Caco-2 (cell line): Measurements from ENCODE around the gene AHSA1. TPM values are rescaled to one million over a fixed set of nuclear protein-coding genes. Genes with fewer than 3 reads are reported as not detected.

Experiments used
- BruUV-seq: library from RNA; stranded (reverse); fragments of 400-500 nt; replicated peaks from 2 replicates; lab custom pipeline; 2021; lab: Mats Ljungman, UMichigan
- CTCF ChIA-PET: fragments of 300-600 bp; sonication (Branson Sonifier 250); formaldehyde crosslinking; loops from one replicate; lab custom pipeline; 2022; ENCODE audit warnings: antibody characterized with exemption; lab: Charles Lee
- POLR2A ChIA-PET: fragments of 300-600 bp; sonication (Branson Sonifier 250); formaldehyde crosslinking; loops from one replicate; lab custom pipeline; 2022; ENCODE audit warnings: antibody characterized with exemption; lab: Charles Lee
- DNase-seq, 2 experiments: peaks; one replicate each; pipeline versions ENCODE4 v3.0.0 to v3.0.0-alpha.2; 2020 to 2022
- H3K27me3 ChIP-seq: replicated peaks from 2 replicates; pipeline ENCODE4 v1.6.0; 2011; ENCODE audit warnings: low read length; ENCODE audit not compliant: control insufficient read depth, insufficient read depth
- H3K36me3 ChIP-seq: 2 replicates; pipeline ENCODE4 v1.5.1; 2011; ENCODE audit warnings: low read length; ENCODE audit not compliant: control insufficient read depth, insufficient read depth
- H3K4me1 ChIP-seq: fragments of 250-450 bp; sonication (Bioruptor Pico); 2 replicates; pipeline ENCODE4 v1.5.1; 2020; ENCODE audit warnings: mild to moderate bottlenecking
- H3K4me3 ChIP-seq: 2 replicates; pipeline ENCODE4 v1.5.1; 2011; ENCODE audit warnings: low read depth, mild to moderate bottlenecking, control low read depth, low read length
- H3K9me3 ChIP-seq: fragments of 250-450 bp; sonication (Bioruptor Pico); 2 replicates; pipeline ENCODE4 v1.5.1; 2020; ENCODE audit warnings: mild to moderate bottlenecking, moderate library complexity
- H3K27ac Mint-ChIP-seq: one replicate; pipeline ENCODE4 v1.8.0; 2022; ENCODE audit warnings: mixed read lengths; ENCODE audit not compliant: unreplicated experiment
- H3K27me3 Mint-ChIP-seq: one replicate; pipeline ENCODE4 v1.8.0; 2022; ENCODE audit warnings: mixed read lengths; ENCODE audit not compliant: insufficient read depth, unreplicated experiment
- H3K36me3 Mint-ChIP-seq: one replicate; pipeline ENCODE4 v1.8.0; 2022; ENCODE audit warnings: mild to moderate bottlenecking, mixed read lengths; ENCODE audit not compliant: insufficient read depth, unreplicated experiment
- H3K4me1 Mint-ChIP-seq: one replicate; pipeline ENCODE4 v1.8.0; 2022; ENCODE audit warnings: low read depth, mixed read lengths; ENCODE audit not compliant: unreplicated experiment
- H3K4me3 Mint-ChIP-seq: one replicate; pipeline ENCODE4 v1.8.0; 2022; ENCODE audit warnings: mild to moderate bottlenecking, moderate library complexity, mixed read lengths; ENCODE audit not compliant: unreplicated experiment
- H3K9me3 Mint-ChIP-seq: one replicate; pipeline ENCODE4 v1.8.0; 2022; ENCODE audit warnings: mixed read lengths; ENCODE audit not compliant: unreplicated experiment
- CTCF ChIP-seq, 2 experiments: fragments of 200-600 bp in 1 of 2; IDR thresholded peaks; 1 replicate in 1 of 2; 2 replicates in 1 of 2; pipeline versions ENCODE4 v1.5.1 to v1.8.0; 2011 to 2022; ENCODE audit warnings: antibody characterized with exemption in 1 of 2, control low read depth in 1 of 2, inconsistent platforms in 1 of 2, low read depth in 1 of 2, low read length in 1 of 2, mild to moderate bottlenecking in 1 of 2, moderate library complexity in 1 of 2; ENCODE audit not compliant: insufficient read depth in 1 of 2, severe bottlenecking in 1 of 2, unreplicated experiment in 1 of 2
- intact Hi-C: fragments of 100-400 bp; cut with micrococcal nuclease; formaldehyde crosslinking; loops from one replicate; pipeline ENCODE4 v1.10.0; 2022; ENCODE audit not compliant: unreplicated experiment
- total RNA-seq: library from RNA; stranded (reverse); gene quantifications from 2 replicates; pipeline ENCODE4 v1.2.3, GENCODE V29; 2022

Gene AHSA1
- total RNA-seq, 1 experiment from 2014 or later = 161 TPM

- CTCF ChIA-PET = interaction anchor here (0.6 kb wide), 1 partner anchor 43 kb away, joined by 3 read pairs; no protein-coding TSS in a partner anchor
- H3K4me3 Mint-ChIP-seq = no peak overlapping the region
- BruUV-seq = no TSS peak
- H3K4me1 Mint-ChIP-seq = peaks cover 8% of the 10 kb centered on the region
- no peaks in the 10 kb centered on the region for H3K9me3 Mint-ChIP-seq
- Histone ChIP-seq H3K27me3 (no peaks in the 10 kb centered on the region), H3K9me3 (no peaks in the 10 kb centered on the region), H3K36me3 (no peaks in the 10 kb centered on the region; the same call in 1 of the 2 replicates), H3K4me1 (0 out of 2 replicates have a peak, but pooled peaks cover 5% of the 10 kb centered on the region), H3K4me3 (no peak overlapping the region)
- no peak overlapping the region for H3K27ac Mint-ChIP-seq
- intact Hi-C loops = no loop called here
- POLR2A ChIA-PET = no interaction called here
- peaks cover 44% of the 10 kb centered on the region for H3K36me3 Mint-ChIP-seq
- TF ChIP-seq CTCF (IDR thresholded peaks at IDR 0.05; ENCODE audit: insufficient read depth in 1 of 2, low read depth in 1 of 2, low read length in 1 of 2, severe bottlenecking in 1 of 2, unreplicated experiment in 1 of 2) = no peak
- peak in 1 of 2 experiments; percentile 38 for DNase-seq
- H3K27me3 Mint-ChIP-seq = no peaks in the 10 kb centered on the region
These were observed 50.4 kb downstream of the AHSA1 start for GRCh38 chr14:77508249-77508648.

GRCh38 chr14:77508876-77509275, 51.0 kb downstream of the AHSA1 start:
- H3K4me3 ChIP-seq = no peak overlapping the region
- H3K36me3 Mint-ChIP-seq = peaks cover 48% of the 10 kb centered on the region
- DNase-seq = no peak
- CTCF ChIA-PET = no interaction called here
- H3K4me1 Mint-ChIP-seq = peaks cover 8% of the 10 kb centered on the region
- H3K9me3 ChIP-seq = no peaks in the 10 kb centered on the region
- intact Hi-C loops = no loop called here
- no peak overlapping the region for H3K27ac Mint-ChIP-seq
- H3K27me3 Mint-ChIP-seq = no peaks in the 10 kb centered on the region
- no peak overlapping the region for H3K4me3 Mint-ChIP-seq
- H3K9me3 Mint-ChIP-seq = no peaks in the 10 kb centered on the region
- TF ChIP-seq CTCF (IDR thresholded peaks at IDR 0.05; ENCODE audit: insufficient read depth in 1 of 2, low read depth in 1 of 2, low read length in 1 of 2, severe bottlenecking in 1 of 2, unreplicated experiment in 1 of 2) = no peak
- TSS peak; percentile 12 for BruUV-seq
- H3K36me3 ChIP-seq = no peaks in the 10 kb centered on the region; the same call in 1 of the 2 replicates
- no peaks in the 10 kb centered on the region for H3K27me3 ChIP-seq
- H3K4me1 ChIP-seq = 0 out of 2 replicates have a peak, but pooled peaks cover 5% of the 10 kb centered on the region
- POLR2A ChIA-PET = no interaction called here

- H3K4me3 Mint-ChIP-seq = no peak overlapping the region
- intact Hi-C loops = no loop called here
- DNase-seq = no peak
- Histone ChIP-seq H3K36me3 (no peaks in the 10 kb centered on the region; the same call in 1 of the 2 replicates), H3K27me3 (no peaks in the 10 kb centered on the region), H3K4me3 (no peak overlapping the region), H3K4me1 (0 out of 2 replicates have a peak, but pooled peaks cover 5% of the 10 kb centered on the region), H3K9me3 (no peaks in the 10 kb centered on the region)
- no peak for TF ChIP-seq CTCF (IDR thresholded peaks at IDR 0.05; ENCODE audit: insufficient read depth in 1 of 2, low read depth in 1 of 2, low read length in 1 of 2, severe bottlenecking in 1 of 2, unreplicated experiment in 1 of 2)
- no peaks in the 10 kb centered on the region for H3K9me3 Mint-ChIP-seq
- ChIA-PET POLR2A (no interaction called here), CTCF (no interaction called here)
- BruUV-seq = no TSS peak
- H3K27ac Mint-ChIP-seq = no peak overlapping the region
- H3K27me3 Mint-ChIP-seq = no peaks in the 10 kb centered on the region
- peaks cover 49% of the 10 kb centered on the region for H3K36me3 Mint-ChIP-seq
- H3K4me1 Mint-ChIP-seq = peaks cover 8% of the 10 kb centered on the region
These were observed 51.5 kb downstream of the AHSA1 start for GRCh38 chr14:77509366-77509765.
